Stimulated activated CD8-positive, alpha-beta memory T cell treated with anti-CD3 and anti-CD28 coated beads, Interleukin-2, amount 100 ng/mL, for 1 hour (primary cell): ENCODE data around the gene TCEAL3.
"Not testable (repeated sequence)": the region's sequence is repeated elsewhere in the genome, so short reads cannot be mapped to it uniquely, and the experiment has no call there.

Experiments used
- DNase-seq, 2 donors: peaks; one replicate each; pipeline ENCODE4 v3.0.0-alpha.2; 2020; ENCODE audit warnings: low read depth in 2 of 2

Gene TCEAL3

GRCh38 chrX:103607364-103608305, at the start of gene TCEAL3:
Gene TCEAL3 (plus strand): TSS chrX:103607963. CDS start chrX:103609065, 1,102 bp downstream.
- no peak for DNase-seq

- DNase-seq, result no peak
Observed at GRCh38 chrX:103560256-103560655, 47.5 kb upstream of the TCEAL3 start.

- no peak for DNase-seq
Observed at GRCh38 chrX:103562801-103563200, 45.0 kb upstream of the TCEAL3 start.

GRCh38 chrX:103565197-103565596, 42.6 kb upstream of the TCEAL3 start:
- no peak for DNase-seq

GRCh38 chrX:103565752-103566151, 42.0 kb upstream of the TCEAL3 start:
- no peak for DNase-seq

GRCh38 chrX:103571121-103571520, 36.6 kb upstream of the TCEAL3 start:
- no peak for DNase-seq

GRCh38 chrX:103571726-103572125, 36.0 kb upstream of the TCEAL3 start:
- no peak for DNase-seq

- DNase-seq, result no peak
Observed at GRCh38 chrX:103573202-103573601, 34.6 kb upstream of the TCEAL3 start.

- DNase-seq, result no peak
Observed at GRCh38 chrX:103584596-103584995, 23.2 kb upstream of the TCEAL3 start.

GRCh38 chrX:103585411-103586313, 22.1 kb upstream of the TCEAL3 start, which contains the start of gene TCEAL4:
Gene TCEAL4 (plus strand): TSS chrX:103585515. CDS start chrX:103586676, 1,161 bp downstream.
- no peak for DNase-seq

GRCh38 chrX:103586314-103586646, 21.5 kb upstream of the TCEAL3 start:
- no peak for DNase-seq

GRCh38 chrX:103586659-103587058, 21.1 kb upstream of the TCEAL3 start:
- no peak for DNase-seq

GRCh38 chrX:103592295-103592694, 15.5 kb upstream of the TCEAL3 start:
- DNase-seq, result not testable (repeated sequence)

- DNase-seq, result not testable (repeated sequence)
Observed at GRCh38 chrX:103595202-103595601, 12.6 kb upstream of the TCEAL3 start.

- DNase-seq, result no peak
Observed at GRCh38 chrX:103608306-103608963, 672 bp downstream of the TCEAL3 start.

- no peak for DNase-seq
Observed at GRCh38 chrX:103610282-103610681, 2.5 kb downstream of the TCEAL3 start.

GRCh38 chrX:103613362-103613890, 5.7 kb downstream of the TCEAL3 start:
- DNase-seq, result no peak

- no peak for DNase-seq
Observed at GRCh38 chrX:103614999-103615398, 7.2 kb downstream of the TCEAL3 start.

- DNase-seq, result no peak
Observed at GRCh38 chrX:103615781-103616371, 8.1 kb downstream of the TCEAL3 start.

- no peak for DNase-seq
Observed at GRCh38 chrX:103616676-103617186, 9.0 kb downstream of the TCEAL3 start.

- DNase-seq, result no peak
Observed at GRCh38 chrX:103624111-103624510, 16.3 kb downstream of the TCEAL3 start.
